ENCODE data around the gene ENTPD1. TPM values are rescaled to one million over a fixed set of nuclear protein-coding genes. Genes with fewer than 3 reads are reported as not detected.
"Not testable (repeated sequence)": the region's sequence is repeated elsewhere in the genome, so short reads cannot be mapped to it uniquely, and the experiment has no call there.

Gene ENTPD1
- total RNA-seq, 1 experiment from 2014 or later = 0.03 TPM

GRCh38 chr10:95748349-95748748 lies 7.6 kb upstream of the ENTPD1 start:
- no peak for DNase-seq (ENCODE audit: low read depth)
- in situ Hi-C loops (cut with HindIII; ENCODE audit: low pct_unique_long_range_greater_than_20kb, low sequenced_read_pairs) = no loop called here

GRCh38 chr10:95755511-95756004 lies 405 bp upstream of the ENTPD1 start:
- in situ Hi-C loops (cut with HindIII; ENCODE audit: low pct_unique_long_range_greater_than_20kb, low sequenced_read_pairs) = no loop called here

GRCh38 chr10:95756809-95757684 lies 1.1 kb downstream of the ENTPD1 start:
- in situ Hi-C loops (cut with HindIII; ENCODE audit: low pct_unique_long_range_greater_than_20kb, low sequenced_read_pairs) = no loop called here
- no peak for DNase-seq (ENCODE audit: low read depth)

More at GRCh38 chr10:95755511-95756004, 405 bp upstream of the ENTPD1 start:
- DNase-seq (ENCODE audit: low read depth) = no peak

- in situ Hi-C loops (cut with HindIII; ENCODE audit: low pct_unique_long_range_greater_than_20kb, low sequenced_read_pairs) = no loop called here
- DNase-seq (ENCODE audit: low read depth) = no peak
These were observed 2.5 kb downstream of the ENTPD1 start for GRCh38 chr10:95758351-95759025.

GRCh38 chr10:95759233-95759826 lies 3.4 kb downstream of the ENTPD1 start:
- in situ Hi-C loops (cut with HindIII; ENCODE audit: low pct_unique_long_range_greater_than_20kb, low sequenced_read_pairs) = no loop called here
- DNase-seq (ENCODE audit: low read depth) = no peak

GRCh38 chr10:95761939-95762492 lies 6.1 kb downstream of the ENTPD1 start:
- no peak for DNase-seq (ENCODE audit: low read depth)

GRCh38 chr10:95767884-95768556 lies 12.1 kb downstream of the ENTPD1 start:
- in situ Hi-C loops (cut with HindIII; ENCODE audit: low pct_unique_long_range_greater_than_20kb, low sequenced_read_pairs) = no loop called here
- peak; percentile 6 for DNase-seq (ENCODE audit: low read depth)

More at GRCh38 chr10:95761939-95762492, 6.1 kb downstream of the ENTPD1 start:
- in situ Hi-C loops (cut with HindIII; ENCODE audit: low pct_unique_long_range_greater_than_20kb, low sequenced_read_pairs) = no loop called here

- in situ Hi-C loops (cut with HindIII; ENCODE audit: low pct_unique_long_range_greater_than_20kb, low sequenced_read_pairs) = no loop called here
- DNase-seq (ENCODE audit: low read depth) = no peak
These were observed 14.2 kb downstream of the ENTPD1 start for GRCh38 chr10:95770084-95770720.

GRCh38 chr10:95773454-95773853 lies 17.5 kb downstream of the ENTPD1 start:
- DNase-seq (ENCODE audit: low read depth); in situ Hi-C loops (cut with HindIII; ENCODE audit: low pct_unique_long_range_greater_than_20kb, low sequenced_read_pairs): not testable (repeated sequence)

GRCh38 chr10:95777638-95778037 lies 21.7 kb downstream of the ENTPD1 start:
- in situ Hi-C loops (cut with HindIII; ENCODE audit: low pct_unique_long_range_greater_than_20kb, low sequenced_read_pairs); DNase-seq (ENCODE audit: low read depth): not testable (repeated sequence)

GRCh38 chr10:95782318-95782717 lies 26.4 kb downstream of the ENTPD1 start:
- DNase-seq (ENCODE audit: low read depth) = no peak
- in situ Hi-C loops (cut with HindIII; ENCODE audit: low pct_unique_long_range_greater_than_20kb, low sequenced_read_pairs) = no loop called here

- in situ Hi-C loops (cut with HindIII; ENCODE audit: low pct_unique_long_range_greater_than_20kb, low sequenced_read_pairs) = no loop called here
- DNase-seq (ENCODE audit: low read depth) = no peak
These were observed 27.8 kb downstream of the ENTPD1 start for GRCh38 chr10:95783741-95784140.

GRCh38 chr10:95784279-95784913 lies 28.4 kb downstream of the ENTPD1 start:
- in situ Hi-C loops (cut with HindIII; ENCODE audit: low pct_unique_long_range_greater_than_20kb, low sequenced_read_pairs) = no loop called here
- DNase-seq (ENCODE audit: low read depth) = no peak

GRCh38 chr10:95785317-95785716 lies 29.4 kb downstream of the ENTPD1 start:
- in situ Hi-C loops (cut with HindIII; ENCODE audit: low pct_unique_long_range_greater_than_20kb, low sequenced_read_pairs) = no loop called here
- no peak for DNase-seq (ENCODE audit: low read depth)

GRCh38 chr10:95785942-95786669 lies 30.1 kb downstream of the ENTPD1 start:
- DNase-seq (ENCODE audit: low read depth) = no peak
- in situ Hi-C loops (cut with HindIII; ENCODE audit: low pct_unique_long_range_greater_than_20kb, low sequenced_read_pairs) = no loop called here

- in situ Hi-C loops (cut with HindIII; ENCODE audit: low pct_unique_long_range_greater_than_20kb, low sequenced_read_pairs) = no loop called here
- no peak for DNase-seq (ENCODE audit: low read depth)
These were observed 31.5 kb downstream of the ENTPD1 start for GRCh38 chr10:95787447-95787846.

GRCh38 chr10:95788830-95789229 lies 32.9 kb downstream of the ENTPD1 start:
- peak; percentile 34 for DNase-seq (ENCODE audit: low read depth)
- in situ Hi-C loops (cut with HindIII; ENCODE audit: low pct_unique_long_range_greater_than_20kb, low sequenced_read_pairs) = no loop called here
